HCT116 (cell line): ENCODE data around the gene FAM184A. TPM values are rescaled to one million over a fixed set of nuclear protein-coding genes. Genes with fewer than 3 reads are reported as not detected.
"Not testable (repeated sequence)": the region's sequence is repeated elsewhere in the genome, so short reads cannot be mapped to it uniquely, and the experiment has no call there.

Experiments
- ATAC-seq: fragments of 200-7000 bp; cut with Tn5 transposase; 2 replicates; pipeline ENCODE4 v1.9.1; 2020; ENCODE audit warnings: mild to moderate bottlenecking, moderate library complexity
- BruUV-seq: library from RNA; stranded (reverse); fragments of 400-500 nt; replicated peaks from 2 replicates; lab custom pipeline; 2021; lab: Mats Ljungman, UMichigan
- CTCF ChIA-PET: fragments of 300-600 bp; sonication (Branson Sonifier 250); formaldehyde crosslinking; loops from one replicate; lab custom pipeline; 2021; ENCODE audit warnings: antibody characterized with exemption; lab: Charles Lee
- POLR2A ChIA-PET: fragments of 300-600, 350-600 bp; sonication (Branson Sonifier 250); formaldehyde crosslinking; loops from one replicate; lab custom pipeline; 2021; ENCODE audit warnings: antibody characterized with exemption; lab: Charles Lee
- RAD21 ChIA-PET, 2 experiments: fragments of 300-600 bp; sonication (Branson Sonifier 250); formaldehyde crosslinking; loops; one replicate each; lab custom pipeline; 2023; ENCODE audit warnings: low total read pairs in 2 of 2; ENCODE audit not compliant: uncharacterized antibody in 2 of 2, unreplicated experiment in 2 of 2, low non-redundant PET in 1 of 2; lab: Charles Lee
- DNase-seq: peaks from one replicate; pipeline ENCODE4 v3.0.0-alpha.2; 2010; ENCODE audit warnings: low read depth, low spot score
- H2AFZ ChIP-seq: fragments of 200-600 bp; shearing (Covaris generic), sonication (generic); 2 replicates; pipeline ENCODE4 v1.6.1; 2017; ENCODE audit warnings: low read depth, mixed run types, mixed read lengths, antibody characterized with exemption, low read length; ENCODE audit not compliant: poor library complexity, severe bottlenecking
- H3K27ac ChIP-seq: 2 replicates; pipeline ENCODE4 v1.5.1; 2012; ENCODE audit warnings: low read depth, low read length
- H3K27me3 ChIP-seq: fragments of 200-600 bp; sonication (generic); 2 replicates; pipeline ENCODE4 v1.6.1; 2016; ENCODE audit warnings: mixed run types, low read length, mixed read lengths; ENCODE audit not compliant: insufficient read depth
- H3K36me3 ChIP-seq, 2 experiments: fragments of 200-500 bp in 1 of 2; fragments of 200-600 bp in 1 of 2; sonication (Bioruptor generic) in 1 of 2; sonication (generic) in 1 of 2; 2 replicates each; pipeline versions ENCODE4 v1.5.1 to v1.6.1; 2014 to 2016; ENCODE audit warnings: low read length in 2 of 2, inconsistent platforms in 1 of 2, mixed read lengths in 1 of 2, mixed run types in 1 of 2; ENCODE audit not compliant: insufficient read depth in 2 of 2, control insufficient read depth in 1 of 2
- H3K4me1 ChIP-seq, 2 experiments: fragments of 200-600 bp in 1 of 2; sonication (generic) in 1 of 2; 2 replicates each; pipeline versions ENCODE4 v1.5.1 to v1.6.1; 2012 to 2017; ENCODE audit warnings: low read length in 2 of 2, inconsistent platforms in 1 of 2, mild to moderate bottlenecking in 1 of 2, mixed read lengths in 1 of 2, mixed run types in 1 of 2, moderate library complexity in 1 of 2; ENCODE audit not compliant: insufficient read depth in 2 of 2, control insufficient read depth in 1 of 2
- H3K4me2 ChIP-seq: fragments of 200-600 bp; sonication (generic); 2 replicates; pipeline ENCODE4 v1.6.1; 2017; ENCODE audit warnings: mixed run types, low read length, mixed read lengths
- H3K4me3 ChIP-seq, 2 experiments: fragments of 200-600 bp in 1 of 2; sonication (generic) in 1 of 2; replicated peaks in 1 of 2; 2 replicates each; pipeline ENCODE4 v1.5.1; 2011 to 2016; ENCODE audit warnings: low read length in 2 of 2, control low read depth in 1 of 2, low read depth in 1 of 2, mild to moderate bottlenecking in 1 of 2, mixed read lengths in 1 of 2, mixed run types in 1 of 2
- H3K79me2 ChIP-seq: fragments of 200-600 bp; sonication (generic); 2 replicates; pipeline ENCODE4 v1.6.1; 2017; ENCODE audit warnings: mild to moderate bottlenecking, mixed run types, low read length, moderate library complexity, mixed read lengths; ENCODE audit not compliant: insufficient read depth
- H3K9ac ChIP-seq: fragments of 200-600 bp; sonication (generic); 2 replicates; pipeline ENCODE4 v1.6.1; 2016; ENCODE audit warnings: low read length, mixed read lengths
- H3K9me2 ChIP-seq: fragments of 200-600 bp; sonication (generic), shearing (Covaris generic); 2 replicates; pipeline ENCODE4 v1.6.1; 2017; ENCODE audit warnings: mixed run types, mild to moderate bottlenecking, moderate library complexity; ENCODE audit not compliant: insufficient read depth
- H3K9me3 ChIP-seq, 2 experiments: fragments of 200-500 bp in 1 of 2; fragments of 200-600 bp in 1 of 2; sonication (Bioruptor generic) in 1 of 2; sonication (generic) in 1 of 2; 2 replicates each; pipeline ENCODE4 v1.6.1; 2014 to 2017; ENCODE audit warnings: low read length in 2 of 2, mixed read lengths in 2 of 2, inconsistent platforms in 1 of 2, low read depth in 1 of 2, mild to moderate bottlenecking in 1 of 2, mixed run types in 1 of 2, moderate library complexity in 1 of 2; ENCODE audit not compliant: control insufficient read depth in 1 of 2, insufficient read depth in 1 of 2
- H4K20me1 ChIP-seq: fragments of 200-600 bp; sonication (generic), shearing (Covaris generic); 2 replicates; pipeline ENCODE4 v1.6.1; 2017; ENCODE audit warnings: mixed run types, mild to moderate bottlenecking, moderate library complexity; ENCODE audit not compliant: insufficient read depth
- CBX3 ChIP-seq: IDR thresholded peaks from 2 replicates; pipeline ENCODE4 v1.6.1; 2012; ENCODE audit warnings: low read depth
- EZH2phosphoT487 ChIP-seq: fragments of 200-600 bp; IDR thresholded peaks from 2 replicates; pipeline ENCODE4 v1.6.1; 2018; ENCODE audit warnings: antibody characterized with exemption, borderline replicate concordance
- FOSL1 ChIP-seq: IDR thresholded peaks from 2 replicates; pipeline ENCODE4 v1.6.1; 2012; ENCODE audit warnings: low read depth
- POLR2AphosphoS5 ChIP-seq: IDR thresholded peaks from 2 replicates; pipeline ENCODE4 v1.6.1; 2011; ENCODE audit warnings: mild to moderate bottlenecking, low read depth, low read length, moderate library complexity
- ZNF274 ChIP-seq: fragments of 200-500 bp; sonication (Bioruptor generic); IDR thresholded peaks from 2 replicates; pipeline ENCODE4 v1.6.1; 2014; ENCODE audit warnings: mild to moderate bottlenecking, low read depth, low read length, inconsistent platforms
- intact Hi-C: fragments of 100-400 bp; cut with micrococcal nuclease; formaldehyde crosslinking; loops from 2 replicates; pipeline ENCODE4 v1.10.0; 2022
- total RNA-seq: library from RNA; stranded (reverse); gene quantifications from one replicate; pipeline ENCODE4 v1.2.1, GENCODE V29; 2021; ENCODE audit not compliant: unreplicated experiment

Gene FAM184A
- total RNA-seq, 1 experiment from 2014 or later, result 2.4 TPM

DNA sequence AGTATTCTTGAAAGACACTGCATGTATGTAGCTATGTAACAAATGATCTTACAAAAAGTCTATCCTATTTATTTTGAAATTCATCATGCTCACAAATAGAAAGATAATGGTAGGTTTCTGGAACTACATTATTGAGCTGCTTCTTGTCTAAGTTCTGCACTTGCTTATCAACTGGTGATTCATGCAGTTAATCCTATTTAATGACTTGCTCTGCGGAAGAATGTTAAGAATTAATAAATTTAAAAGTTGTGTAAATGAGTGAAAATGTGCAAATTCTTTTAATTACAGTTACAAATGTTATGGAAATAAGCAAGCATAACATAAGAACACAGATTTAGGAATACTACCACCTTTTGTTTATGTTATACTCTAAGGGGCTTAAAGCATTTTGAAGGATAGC, 76.4 kb downstream of the FAM184A start (continued):
- TF ChIP-seq CBX3 (no peak), ZNF274 (no peak), POLR2AphosphoS5 (no peak)
- TF ChIP-seq, all 23 proteins: peak for 0

DNA sequence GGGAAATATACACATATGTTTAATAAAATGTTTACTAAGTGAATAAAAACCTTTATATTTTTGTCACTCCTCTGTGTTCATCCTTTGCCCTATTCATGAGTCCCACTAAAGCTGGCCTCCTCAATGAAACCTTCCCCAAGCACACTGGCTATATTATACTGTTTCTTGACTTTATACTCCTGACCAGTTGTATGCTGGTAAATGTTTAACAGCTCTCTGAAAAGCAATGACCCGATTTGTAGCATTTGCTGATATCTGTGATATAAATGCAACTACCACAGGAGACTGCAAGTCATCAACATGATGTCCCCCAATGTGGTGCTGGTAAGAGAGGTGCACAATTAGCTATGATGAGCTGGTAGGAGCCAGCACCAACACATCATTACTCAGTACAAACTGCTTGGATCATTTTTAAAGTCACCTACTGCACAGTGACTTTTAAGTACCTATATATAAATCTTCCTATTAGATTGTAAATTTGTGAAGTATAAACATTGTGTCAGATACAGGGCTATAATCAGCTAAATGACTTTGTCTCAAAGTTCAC, 78.9 kb downstream of the FAM184A start:
- Histone ChIP-seq H3K4me2 (no peak overlapping the region), H3K9me2 (no peaks in the 10 kb centered on the region), H3K27ac (no peak overlapping the region), H4K20me1 (no peaks in the 10 kb centered on the region), H3K9me3 (no peaks in the 10 kb centered on the region), H3K4me1 (no peaks in the 10 kb centered on the region), H3K36me3 (no peaks in the 10 kb centered on the region), H3K27me3 (no peaks in the 10 kb centered on the region), H3K9ac (no peak overlapping the region), H3K79me2 (no peaks in the 10 kb centered on the region), H3K4me3 (no peak overlapping the region), H2AFZ (no peak overlapping the region)
- CTCF ChIA-PET, result no interaction called here
- RAD21 ChIA-PET, result no interaction called here
- no TSS peak for BruUV-seq
- no peak for DNase-seq
- no peak for ATAC-seq
- TF ChIP-seq EZH2phosphoT487 (no peak), FOSL1 (no peak)
- POLR2A ChIA-PET, result no interaction called here
- intact Hi-C loops, result no loop called here

DNA sequence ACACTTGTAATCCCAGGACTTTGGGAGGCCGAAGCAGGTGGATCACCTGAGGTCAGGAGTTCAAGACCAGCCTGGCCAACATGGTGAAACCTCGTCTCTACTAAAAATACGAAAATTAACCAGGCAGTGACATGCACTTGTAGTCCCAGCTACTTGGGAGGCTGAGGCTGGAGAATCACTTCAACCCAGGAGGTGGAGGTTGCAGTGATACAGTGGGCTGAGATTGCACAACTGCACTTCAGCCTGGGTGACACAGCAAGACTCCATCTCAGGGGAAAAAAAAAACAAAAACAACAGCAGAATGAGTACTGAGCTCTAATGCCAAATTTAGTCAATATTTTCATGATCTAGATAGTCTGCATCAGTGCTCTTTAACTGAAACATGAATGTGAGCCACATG, 81.0 kb downstream of the FAM184A start:
- RAD21 ChIA-PET, H3K4me1 ChIP-seq, POLR2A ChIA-PET, H3K27me3 ChIP-seq, H4K20me1 ChIP-seq, H3K36me3 ChIP-seq, H3K4me2 ChIP-seq, DNase-seq, BruUV-seq, ATAC-seq, CTCF ChIA-PET, H3K79me2 ChIP-seq, H3K9ac ChIP-seq, H3K9me3 ChIP-seq, H3K4me3 ChIP-seq, intact Hi-C loops, H3K9me2 ChIP-seq, H2AFZ ChIP-seq, H3K27ac ChIP-seq: not testable (repeated sequence)
